SK-N-SH (cell line): ENCODE measurements around the gene CAMKMT. TPM values are rescaled to one million over a fixed set of nuclear protein-coding genes. Genes with fewer than 3 reads are reported as not detected.

Source experiments
- CTCF ChIA-PET: fragments of 300-600, 350-600 bp; formaldehyde crosslinking; extraction: SDS; loops from one replicate; lab custom pipeline; 2021; lab: Yijun Ruan, JAX
- POLR2A ChIA-PET: fragments of 350-600 bp; sonication (Branson Sonifier 250); formaldehyde crosslinking; extraction: SDS; loops from one replicate; lab custom pipeline; 2020; ENCODE audit warnings: antibody characterized with exemption, inconsistent platforms; lab: Yijun Ruan, JAX
- DNase-seq: peaks from one replicate; pipeline ENCODE4 v3.0.0; 2012
- H2AFZ ChIP-seq: fragments of 200-600 bp; sonication (generic); 2 replicates; pipeline ENCODE4 v1.8.1; 2016; ENCODE audit warnings: antibody characterized with exemption, mild to moderate bottlenecking, low read depth
- H3F3A ChIP-seq: fragments of 200-600 bp; sonication (generic); replicated peaks from 2 replicates; pipeline ENCODE3; 2016; ENCODE audit warnings: antibody characterized with exemption, mild to moderate bottlenecking; ENCODE audit not compliant: insufficient read depth
- H3K27ac ChIP-seq, 2 experiments: fragments of 200-500 bp in 1 of 2; fragments of 200-600 bp in 1 of 2; sonication (Bioruptor generic) in 1 of 2; sonication (generic), shearing (Covaris generic) in 1 of 2; 2 replicates each; pipeline versions ENCODE4 v1.5.1 to v1.6.1; 2014 to 2016; ENCODE audit warnings: low read depth in 2 of 2, inconsistent platforms in 1 of 2, low read length in 1 of 2, mild to moderate bottlenecking in 1 of 2, mixed read lengths in 1 of 2
- H3K27me3 ChIP-seq: fragments of 200-600 bp; sonication (generic), shearing (Covaris generic); 2 replicates; pipeline ENCODE4 v1.6.1; 2016; ENCODE audit warnings: mixed run types; ENCODE audit not compliant: insufficient read depth
- H3K36me3 ChIP-seq, 2 experiments: fragments of 200-500 bp in 1 of 2; fragments of 200-600 bp in 1 of 2; sonication (Bioruptor generic) in 1 of 2; sonication (generic) in 1 of 2; replicated peaks in 1 of 2; 2 replicates each; pipeline versions ENCODE3 to v1.5.1; 2014 to 2016; ENCODE audit warnings: low read length in 1 of 2, mild to moderate bottlenecking in 1 of 2; ENCODE audit not compliant: insufficient read depth in 2 of 2, control insufficient read depth in 1 of 2
- H3K4me1 ChIP-seq, 2 experiments: fragments of 200-500 bp in 1 of 2; fragments of 200-600 bp in 1 of 2; sonication (Bioruptor generic) in 1 of 2; sonication (generic), shearing (Covaris generic) in 1 of 2; 2 replicates each; pipeline versions ENCODE4 v1.5.1 to v1.6.1; 2014 to 2016; ENCODE audit warnings: low read depth in 1 of 2, low read length in 1 of 2, mixed run types in 1 of 2; ENCODE audit not compliant: insufficient read depth in 2 of 2, control insufficient read depth in 1 of 2
- H3K4me2 ChIP-seq: fragments of 200-600 bp; sonication (generic), shearing (Covaris generic); 2 replicates; pipeline ENCODE4 v1.6.1; 2017; ENCODE audit warnings: mixed run types
- H3K4me3 ChIP-seq, 2 experiments: fragments of 200-500 bp in 1 of 2; fragments of 200-600 bp in 1 of 2; sonication (Bioruptor generic) in 1 of 2; sonication (generic), shearing (Covaris generic) in 1 of 2; 2 replicates each; pipeline versions ENCODE4 v1.5.1 to v1.8.1; 2014 to 2016; ENCODE audit warnings: low read depth in 2 of 2, inconsistent platforms in 1 of 2, low read length in 1 of 2, mild to moderate bottlenecking in 1 of 2, mixed read lengths in 1 of 2, moderate library complexity in 1 of 2
- H3K79me2 ChIP-seq: fragments of 200-600 bp; sonication (generic); 2 replicates; pipeline ENCODE4 v1.8.1; 2017; ENCODE audit warnings: mild to moderate bottlenecking; ENCODE audit not compliant: insufficient read depth
- H3K9ac ChIP-seq: fragments of 200-600 bp; sonication (generic); 2 replicates; pipeline ENCODE4 v1.6.1; 2017; ENCODE audit warnings: mixed run types
- H3K9me2 ChIP-seq: fragments of 200-600 bp; sonication (generic); 2 replicates; pipeline ENCODE4 v1.6.1; 2017; ENCODE audit warnings: mixed run types
- H3K9me3 ChIP-seq: fragments of 200-600 bp; sonication (generic); 2 replicates; pipeline ENCODE4 v1.6.1; 2017; ENCODE audit warnings: mixed run types, mild to moderate bottlenecking, moderate library complexity
- H4K20me1 ChIP-seq: fragments of 200-600 bp; sonication (generic); 2 replicates; pipeline ENCODE4 v1.6.1; 2017; ENCODE audit warnings: mild to moderate bottlenecking, mixed run types; ENCODE audit not compliant: insufficient read depth
- CHD2 ChIP-seq: fragments of 150-350 bp; IDR thresholded peaks from 2 replicates; pipeline ENCODE4 v1.6.1; 2018; ENCODE audit warnings: low read length; ENCODE audit not compliant: partially characterized antibody
- EZH2phosphoT487 ChIP-seq: fragments of 200-600 bp; sonication (generic); IDR thresholded peaks from 2 replicates; pipeline ENCODE4 v1.6.1; 2017; ENCODE audit warnings: low read depth, mixed run types, mild to moderate bottlenecking, antibody characterized with exemption, moderate library complexity, borderline replicate concordance
- GATA2 ChIP-seq: sonication (generic); formaldehyde crosslinking; IDR thresholded peaks from 2 replicates; pipeline ENCODE4 v1.5.0; 2020; ENCODE audit warnings: mild to moderate bottlenecking, missing genetic modification reagents
- JUND ChIP-seq: IDR thresholded peaks from 2 replicates; pipeline ENCODE4 v1.4.0; 2012
- NFIC ChIP-seq: IDR thresholded peaks from 2 replicates; pipeline ENCODE4 v1.4.0; 2012; ENCODE audit warnings: borderline replicate concordance
- NRF1 ChIP-seq: IDR thresholded peaks from 2 replicates; pipeline ENCODE4 v1.6.1; 2012; ENCODE audit warnings: low read depth, mild to moderate bottlenecking, low read length
- POLR2AphosphoS5 ChIP-seq: IDR thresholded peaks from 2 replicates; pipeline ENCODE4 v1.6.1; 2012; ENCODE audit warnings: low read depth, low read length
- RAD21 ChIP-seq: IDR thresholded peaks from 2 replicates; pipeline ENCODE4 v1.6.1; 2012; ENCODE audit warnings: mild to moderate bottlenecking, low read length
- RCOR1 ChIP-seq: fragments of 150-350 bp; IDR thresholded peaks from 2 replicates; pipeline ENCODE4 v1.6.1; 2017; ENCODE audit warnings: antibody characterized with exemption, low read length
- RFX5 ChIP-seq: IDR thresholded peaks from 2 replicates; pipeline ENCODE4 v1.6.1; 2012; ENCODE audit warnings: mild to moderate bottlenecking, improper control_type of control experiment, low read length
- SIN3A ChIP-seq: IDR thresholded peaks from 2 replicates; pipeline ENCODE4 v1.6.1; 2012; ENCODE audit warnings: low read depth, mild to moderate bottlenecking, low read length, moderate library complexity, borderline replicate concordance
- TEAD4 ChIP-seq: IDR thresholded peaks from 2 replicates; pipeline ENCODE4 v1.4.0; 2012; ENCODE audit warnings: mild to moderate bottlenecking, borderline replicate concordance; ENCODE audit not compliant: insufficient read depth
- YY1 ChIP-seq: IDR thresholded peaks from 2 replicates; pipeline ENCODE4 v1.4.0; 2012; ENCODE audit warnings: low read depth, mild to moderate bottlenecking
- WGBS: methylation state at CpG from one replicate; pipeline ENCODE4 v1.1.6; 2017; ENCODE audit warnings: low lambda C conversion rate; 5-methylcytosine and 5-hydroxymethylcytosine counted together
- polyA plus RNA-seq, 3 experiments: library from polyadenylated mRNA; depleted of rRNA; stranded (reverse); fragments of >200 nt; gene quantifications; 2 replicates each; pipeline ENCODE4 v1.2.3, GENCODE V29; 2012
- TF ChIP-seq, protein P1 (sequence below): fragments of 150-350 bp; IDR thresholded peaks from 2 replicates; pipeline ENCODE4 v1.6.1; 2017; ENCODE audit warnings: antibody characterized with exemption, low read length, low read depth, borderline replicate concordance
- TF ChIP-seq, protein P2 (sequence below): fragments of 150-350 bp; IDR thresholded peaks from 2 replicates; pipeline ENCODE4 v1.6.1; 2016; ENCODE audit warnings: mild to moderate bottlenecking, low read depth, low read length
- TF ChIP-seq, protein P3 (sequence below): IDR thresholded peaks from 2 replicates; pipeline ENCODE4; 2012
- TF ChIP-seq, protein P4 (sequence below): IDR thresholded peaks from 2 replicates; pipeline ENCODE4 v1.4.0; 2012; ENCODE audit warnings: low read depth
- TF ChIP-seq, protein P5 (sequence below): IDR thresholded peaks from 2 replicates; pipeline ENCODE4 v1.4.0; 2012; ENCODE audit warnings: low read depth, borderline replicate concordance

CAMKMT gene
- polyA plus RNA-seq, 1 of the 3 experiments (the other 2 are of a cell fraction), result 5.9 TPM

DNA sequence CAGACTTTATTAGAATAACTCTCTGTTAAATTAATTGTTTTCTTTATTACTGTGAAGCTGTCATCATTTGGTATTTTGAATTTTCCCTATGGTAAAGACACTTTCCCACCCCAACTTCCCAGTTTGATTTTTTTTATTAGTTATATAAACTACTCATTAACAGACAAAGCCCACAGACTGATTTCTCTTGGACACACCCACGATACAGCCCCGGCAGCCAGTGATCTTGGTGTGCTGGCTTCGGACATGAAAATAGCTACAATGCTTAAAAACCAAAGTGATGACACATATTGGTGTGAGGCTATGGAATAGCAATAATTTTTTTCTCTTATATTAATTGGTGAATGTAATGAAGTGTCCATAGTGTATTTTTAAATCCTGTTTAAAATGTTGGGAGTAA is 354.4 kb downstream of the CAMKMT start:
- CTCF ChIA-PET, result interaction anchor here (0.9 to 6.2 kb wide), 19 partner anchors 9 to 355 kb away, joined by 3 to 75 read pairs (median 5); partner anchors contain the start of gene CAMKMT
- H3K27ac ChIP-seq, result peak overlapping the region in 1 of 2 experiments; percentile 31; a peak in 2 of 4 replicates

More for the DNA sequence above, 354.4 kb downstream of the CAMKMT start:
- TF ChIP-seq NRF1 (no peak), NFIC (no peak), TEAD4 (no peak), YY1 (no peak), RFX5 (no peak), JUND (no peak), CHD2 (no peak), GATA2 (CRISPR knock-in tag) (no peak), RCOR1 (no peak), EZH2phosphoT487 (no peak), RAD21 (no peak), SIN3A (no peak), POLR2AphosphoS5 (no peak)
- TF ChIP-seq, protein P1, sequence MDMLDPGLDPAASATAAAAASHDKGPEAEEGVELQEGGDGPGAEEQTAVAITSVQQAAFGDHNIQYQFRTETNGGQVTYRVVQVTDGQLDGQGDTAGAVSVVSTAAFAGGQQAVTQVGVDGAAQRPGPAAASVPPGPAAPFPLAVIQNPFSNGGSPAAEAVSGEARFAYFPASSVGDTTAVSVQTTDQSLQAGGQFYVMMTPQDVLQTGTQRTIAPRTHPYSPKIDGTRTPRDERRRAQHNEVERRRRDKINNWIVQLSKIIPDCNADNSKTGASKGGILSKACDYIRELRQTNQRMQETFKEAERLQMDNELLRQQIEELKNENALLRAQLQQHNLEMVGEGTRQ, result no peak
- TF ChIP-seq, protein P2, sequence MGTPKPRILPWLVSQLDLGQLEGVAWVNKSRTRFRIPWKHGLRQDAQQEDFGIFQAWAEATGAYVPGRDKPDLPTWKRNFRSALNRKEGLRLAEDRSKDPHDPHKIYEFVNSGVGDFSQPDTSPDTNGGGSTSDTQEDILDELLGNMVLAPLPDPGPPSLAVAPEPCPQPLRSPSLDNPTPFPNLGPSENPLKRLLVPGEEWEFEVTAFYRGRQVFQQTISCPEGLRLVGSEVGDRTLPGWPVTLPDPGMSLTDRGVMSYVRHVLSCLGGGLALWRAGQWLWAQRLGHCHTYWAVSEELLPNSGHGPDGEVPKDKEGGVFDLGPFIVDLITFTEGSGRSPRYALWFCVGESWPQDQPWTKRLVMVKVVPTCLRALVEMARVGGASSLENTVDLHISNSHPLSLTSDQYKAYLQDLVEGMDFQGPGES, result no peak
- TF ChIP-seq, protein P3, sequence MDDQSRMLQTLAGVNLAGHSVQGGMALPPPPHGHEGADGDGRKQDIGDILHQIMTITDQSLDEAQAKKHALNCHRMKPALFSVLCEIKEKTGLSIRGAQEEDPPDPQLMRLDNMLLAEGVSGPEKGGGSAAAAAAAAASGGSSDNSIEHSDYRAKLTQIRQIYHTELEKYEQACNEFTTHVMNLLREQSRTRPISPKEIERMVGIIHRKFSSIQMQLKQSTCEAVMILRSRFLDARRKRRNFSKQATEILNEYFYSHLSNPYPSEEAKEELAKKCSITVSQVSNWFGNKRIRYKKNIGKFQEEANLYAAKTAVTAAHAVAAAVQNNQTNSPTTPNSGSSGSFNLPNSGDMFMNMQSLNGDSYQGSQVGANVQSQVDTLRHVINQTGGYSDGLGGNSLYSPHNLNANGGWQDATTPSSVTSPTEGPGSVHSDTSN, result no peak
- TF ChIP-seq, protein P4, sequence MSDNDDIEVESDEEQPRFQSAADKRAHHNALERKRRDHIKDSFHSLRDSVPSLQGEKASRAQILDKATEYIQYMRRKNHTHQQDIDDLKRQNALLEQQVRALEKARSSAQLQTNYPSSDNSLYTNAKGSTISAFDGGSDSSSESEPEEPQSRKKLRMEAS, result no peak
- TF ChIP-seq, protein P5, sequence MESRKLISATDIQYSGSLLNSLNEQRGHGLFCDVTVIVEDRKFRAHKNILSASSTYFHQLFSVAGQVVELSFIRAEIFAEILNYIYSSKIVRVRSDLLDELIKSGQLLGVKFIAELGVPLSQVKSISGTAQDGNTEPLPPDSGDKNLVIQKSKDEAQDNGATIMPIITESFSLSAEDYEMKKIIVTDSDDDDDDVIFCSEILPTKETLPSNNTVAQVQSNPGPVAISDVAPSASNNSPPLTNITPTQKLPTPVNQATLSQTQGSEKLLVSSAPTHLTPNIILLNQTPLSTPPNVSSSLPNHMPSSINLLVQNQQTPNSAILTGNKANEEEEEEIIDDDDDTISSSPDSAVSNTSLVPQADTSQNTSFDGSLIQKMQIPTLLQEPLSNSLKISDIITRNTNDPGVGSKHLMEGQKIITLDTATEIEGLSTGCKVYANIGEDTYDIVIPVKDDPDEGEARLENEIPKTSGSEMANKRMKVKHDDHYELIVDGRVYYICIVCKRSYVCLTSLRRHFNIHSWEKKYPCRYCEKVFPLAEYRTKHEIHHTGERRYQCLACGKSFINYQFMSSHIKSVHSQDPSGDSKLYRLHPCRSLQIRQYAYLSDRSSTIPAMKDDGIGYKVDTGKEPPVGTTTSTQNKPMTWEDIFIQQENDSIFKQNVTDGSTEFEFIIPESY, result no peak
- H3K27me3 ChIP-seq, result no peaks in the 10 kb centered on the region
- 91% methylated on average over 3 of the region's 3 CpGs for WGBS
- no peaks in the 10 kb centered on the region for H3K9me3 ChIP-seq
- H4K20me1 ChIP-seq, result no peaks in the 10 kb centered on the region
- H3K79me2 ChIP-seq, result no peaks in the 10 kb centered on the region
- no peak overlapping the region for H2AFZ ChIP-seq
- H3F3A ChIP-seq, result no peaks in the 10 kb centered on the region
- no peak for DNase-seq
- peaks cover 0 to 19% of the 10 kb centered on the region in 2 experiments; a peak in 2 of 4 replicates for H3K4me1 ChIP-seq
- H3K4me2 ChIP-seq, result no peak overlapping the region
- POLR2A ChIA-PET, result no interaction called here
- H3K9me2 ChIP-seq, result no peaks in the 10 kb centered on the region
- no peaks in the 10 kb centered on the region for H3K36me3 ChIP-seq
- H3K9ac ChIP-seq, result no peak overlapping the region
- no peak overlapping the region for H3K4me3 ChIP-seq
